Body of pancreas (tissue), 4 donors: ENCODE data around the gene FERMT2.

Experiments used
- POLR2A ChIP-seq, 3 donors: fragments of 450-650 bp; IDR thresholded peaks; one replicate each; pipeline ENCODE4 v1.6.1; 2016; ENCODE audit warnings: antibody characterized with exemption in 3 of 3, mild to moderate bottlenecking in 2 of 3
- TF ChIP-seq, protein P1 (sequence below), 7 experiments: fragments of 450-650 bp in 4 of 7; fragments of 200-600 bp in 3 of 7; sonication (generic) in 3 of 7; IDR thresholded peaks; one replicate each; pipeline ENCODE4 v1.5.1; 2016 to 2019; ENCODE audit warnings: antibody characterized with exemption in 7 of 7

DNA sequence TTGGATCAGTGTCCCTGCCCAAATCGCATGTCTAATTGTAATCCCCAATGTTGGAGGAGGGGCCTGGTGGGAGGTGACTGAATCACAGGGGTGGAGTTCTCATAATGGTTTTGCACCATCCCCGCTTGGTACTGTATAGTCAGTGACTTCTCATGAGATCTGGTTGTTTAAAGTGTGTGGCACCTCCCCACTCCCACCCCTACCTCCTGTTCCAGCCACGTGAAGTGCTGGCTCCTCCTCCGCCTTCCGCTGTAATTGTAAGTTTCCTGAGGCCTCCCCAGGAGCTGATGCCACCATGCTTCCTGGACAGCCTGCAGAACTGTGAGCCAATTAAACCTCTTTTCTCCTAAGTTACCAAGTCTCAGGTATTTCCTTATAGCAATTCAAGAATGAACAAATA lies 67.2 kb downstream of the FERMT2 start:
- TF ChIP-seq POLR2A (IDR thresholded peaks at IDR 0.05): no peak
- TF ChIP-seq, protein P1, sequence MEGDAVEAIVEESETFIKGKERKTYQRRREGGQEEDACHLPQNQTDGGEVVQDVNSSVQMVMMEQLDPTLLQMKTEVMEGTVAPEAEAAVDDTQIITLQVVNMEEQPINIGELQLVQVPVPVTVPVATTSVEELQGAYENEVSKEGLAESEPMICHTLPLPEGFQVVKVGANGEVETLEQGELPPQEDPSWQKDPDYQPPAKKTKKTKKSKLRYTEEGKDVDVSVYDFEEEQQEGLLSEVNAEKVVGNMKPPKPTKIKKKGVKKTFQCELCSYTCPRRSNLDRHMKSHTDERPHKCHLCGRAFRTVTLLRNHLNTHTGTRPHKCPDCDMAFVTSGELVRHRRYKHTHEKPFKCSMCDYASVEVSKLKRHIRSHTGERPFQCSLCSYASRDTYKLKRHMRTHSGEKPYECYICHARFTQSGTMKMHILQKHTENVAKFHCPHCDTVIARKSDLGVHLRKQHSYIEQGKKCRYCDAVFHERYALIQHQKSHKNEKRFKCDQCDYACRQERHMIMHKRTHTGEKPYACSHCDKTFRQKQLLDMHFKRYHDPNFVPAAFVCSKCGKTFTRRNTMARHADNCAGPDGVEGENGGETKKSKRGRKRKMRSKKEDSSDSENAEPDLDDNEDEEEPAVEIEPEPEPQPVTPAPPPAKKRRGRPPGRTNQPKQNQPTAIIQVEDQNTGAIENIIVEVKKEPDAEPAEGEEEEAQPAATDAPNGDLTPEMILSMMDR (IDR thresholded peaks at IDR 0.05): no peak
